ENCODE measurements around the gene MSMB.

GRCh38 chr10:46025406-46025805 is 20.7 kb downstream of the MSMB start:
- no peak for TF ChIP-seq EP300 (IDR thresholded peaks at IDR 0.05)
- no peak for TF ChIP-seq CTCF (IDR thresholded peaks at IDR 0.05)
